Naive thymus-derived CD4-positive, alpha-beta T cell (primary cell): ENCODE data around the gene OR6C6. TPM values are rescaled to one million over a fixed set of nuclear protein-coding genes. Genes with fewer than 3 reads are reported as not detected.

Experiments
- polyA plus RNA-seq, 2 donors: library from polyadenylated mRNA; unstranded; fragments of 300-500 nt; fragmentation: Illumina TruSeq; gene quantifications; one replicate each; pipeline ENCODE4 v1.2.3, GENCODE V29; 2021
- total RNA-seq, 6 experiments: library from RNA in 5 of 6; stranded (reverse) in 5 of 6; gene quantifications; 1 replicate in 5 of 6; 2 replicates in 1 of 6; pipeline ENCODE4 v1.2.3 and lab custom pipeline; 2021 to 2026

The OR6C6 gene
- total and polyA plus RNA-seq, 7 experiments from 2014 or later = not detected

Other genes with a start within 250 kb of the OR6C6 start
- not detected for gene OR9K2, start 170.2 kb downstream of the OR6C6 start, total RNA-seq
- gene OR9K2, start 170.2 kb downstream of the OR6C6 start, polyA plus RNA-seq = not detected
- not detected for gene OR10A7, start 75.5 kb downstream of the OR6C6 start, total RNA-seq
- gene OR10A7, start 75.5 kb downstream of the OR6C6 start, polyA plus RNA-seq = not detected
- gene OR6C74, start 52.0 kb downstream of the OR6C6 start, total RNA-seq = not detected
- gene OR6C74, start 52.0 kb downstream of the OR6C6 start, polyA plus RNA-seq = not detected
- not detected for gene OR6C1, start 17.8 kb upstream of the OR6C6 start, total RNA-seq
- not detected for gene OR6C1, start 17.8 kb upstream of the OR6C6 start, polyA plus RNA-seq
- gene OR6C3, start 34.2 kb upstream of the OR6C6 start, total RNA-seq = not detected
- not detected for gene OR6C3, start 34.2 kb upstream of the OR6C6 start, polyA plus RNA-seq
- not detected for gene OR6C75, start 66.4 kb upstream of the OR6C6 start, total RNA-seq
- not detected for gene OR6C75, start 66.4 kb upstream of the OR6C6 start, polyA plus RNA-seq
- not detected for gene OR6C65, start 104.0 kb upstream of the OR6C6 start, total RNA-seq
- gene OR6C65, start 104.0 kb upstream of the OR6C6 start, polyA plus RNA-seq = not detected
- gene OR6C76, start 129.7 kb upstream of the OR6C6 start, total RNA-seq = not detected
- gene OR6C76, start 129.7 kb upstream of the OR6C6 start, polyA plus RNA-seq = not detected
- gene OR6C2, start 147.5 kb upstream of the OR6C6 start, total RNA-seq = not detected
- gene OR6C2, start 147.5 kb upstream of the OR6C6 start, polyA plus RNA-seq = not detected
- gene OR6C70, start 173.6 kb upstream of the OR6C6 start, total RNA-seq = not detected
- gene OR6C70, start 173.6 kb upstream of the OR6C6 start, polyA plus RNA-seq = not detected
- not detected for gene OR6C68, start 195.8 kb upstream of the OR6C6 start, total RNA-seq
- gene OR6C68, start 195.8 kb upstream of the OR6C6 start, polyA plus RNA-seq = not detected